NCI-H226 (cell line): ENCODE results near the gene PIM3.

Experiments used
- DNase-seq: peaks from one replicate; pipeline ENCODE4 v3.0.0-alpha.2; 2015

PIM3 gene

GRCh38 chr22:50009251-50009650 lies 48.7 kb downstream of the PIM3 start:
- DNase-seq: no peak

GRCh38 chr22:50009765-50010675 lies 49.4 kb downstream of the PIM3 start:
- no peak for DNase-seq

- DNase-seq: no peak
Measured at GRCh38 chr22:50010676-50011446, 50.3 kb downstream of the PIM3 start.

GRCh38 chr22:50011447-50012210 lies 51.1 kb downstream of the PIM3 start:
- no peak for DNase-seq

- DNase-seq: no peak
Measured at GRCh38 chr22:50012211-50013181, 51.9 kb downstream of the PIM3 start, which contains the start of gene IL17REL. Gene IL17REL (minus strand): TSS chr22:50012765. CDS start chr22:50012646, 119 bp downstream.
